Common myeloid progenitor, CD34-positive (primary cell): ENCODE measurements around the gene TBC1D2B.
"Not testable (repeated sequence)": the region's sequence is repeated elsewhere in the genome, so short reads cannot be mapped to it uniquely, and the experiment has no call there.

Experiments
- CTCF ChIA-PET: fragments of 350-600 bp; sonication (Branson Sonifier 250); formaldehyde crosslinking; loops from one replicate; lab custom pipeline; 2021; ENCODE audit warnings: antibody characterized with exemption; lab: Charles Lee
- POLR2A ChIA-PET: fragments of 350-600 bp; sonication (Branson Sonifier 250); formaldehyde crosslinking; loops from one replicate; lab custom pipeline; 2021; ENCODE audit warnings: antibody characterized with exemption; lab: Charles Lee
- DNase-seq, 3 donors: peaks; one replicate each; pipeline versions ENCODE4 v3.0.0 to v3.0.0-alpha.2; 2013
- H3K27ac ChIP-seq, 2 experiments: 1 replicate in 1 of 2; 2 replicates in 1 of 2; pipeline ENCODE4 v1.7.0; 2013; ENCODE audit warnings: inconsistent platforms in 2 of 2, low read length in 2 of 2, mild to moderate bottlenecking in 2 of 2, low read depth in 1 of 2, moderate library complexity in 1 of 2; ENCODE audit not compliant: severe bottlenecking in 2 of 2, insufficient read depth in 1 of 2, poor library complexity in 1 of 2
- H3K27me3 ChIP-seq, 5 experiments: replicated peaks in 2 of 5; 1 replicate in 3 of 5; 2 replicates in 2 of 5; pipeline versions ENCODE4 v1.6.1 to v1.7.0; 2013; ENCODE audit warnings: low read length in 4 of 5, mild to moderate bottlenecking in 2 of 5, moderate library complexity in 2 of 5, inconsistent platforms in 1 of 5; ENCODE audit not compliant: insufficient read depth in 5 of 5, control insufficient read depth in 4 of 5
- H3K36me3 ChIP-seq, 4 experiments: 1 replicate in 2 of 4; 2 replicates in 2 of 4; pipeline versions ENCODE4 v1.6.1 to v1.7.0; 2013; ENCODE audit warnings: low read length in 3 of 4, control low read depth in 1 of 4, mild to moderate bottlenecking in 1 of 4; ENCODE audit not compliant: control insufficient read depth in 4 of 4, insufficient read depth in 4 of 4
- H3K4me1 ChIP-seq, 4 experiments: 1 replicate in 3 of 4; 2 replicates in 1 of 4; pipeline versions ENCODE4 v1.6.1 to v1.7.1; 2013; ENCODE audit warnings: low read length in 3 of 4, mild to moderate bottlenecking in 3 of 4, control low read depth in 1 of 4, inconsistent platforms in 1 of 4, moderate library complexity in 1 of 4; ENCODE audit not compliant: control insufficient read depth in 4 of 4, insufficient read depth in 4 of 4; ENCODE audit errors: control extremely low read depth in 1 of 4
- H3K4me3 ChIP-seq, 7 experiments: 1 replicate in 4 of 7; 2 replicates in 3 of 7; pipeline versions ENCODE4 v1.5.1 to v1.7.0; 2013; ENCODE audit warnings: mild to moderate bottlenecking in 7 of 7, low read length in 6 of 7, moderate library complexity in 6 of 7, inconsistent platforms in 2 of 7, low read depth in 2 of 7, control low read depth in 1 of 7; ENCODE audit not compliant: insufficient read depth in 4 of 7, control insufficient read depth in 1 of 7; ENCODE audit errors: extremely low read depth in 1 of 7
- H3K9me3 ChIP-seq, 5 experiments: 1 replicate in 4 of 5; 2 replicates in 1 of 5; pipeline versions ENCODE4 v1.6.1 to v1.7.1; 2013; ENCODE audit warnings: low read length in 4 of 5, mild to moderate bottlenecking in 2 of 5, inconsistent platforms in 1 of 5, low read depth in 1 of 5, moderate library complexity in 1 of 5; ENCODE audit not compliant: control insufficient read depth in 4 of 5, insufficient read depth in 2 of 5; ENCODE audit errors: control extremely low read depth in 1 of 5
- WGBS: methylation state at CpG from one replicate; pipeline ENCODE4 v1.1.5; 2013; ENCODE audit not compliant: insufficient coverage; 5-methylcytosine and 5-hydroxymethylcytosine counted together

TBC1D2B gene

GRCh38 chr15:77973273-77974097 lies 104.0 kb downstream of the TBC1D2B start:
- H3K4me1 ChIP-seq, H3K27ac ChIP-seq, H3K9me3 ChIP-seq, DNase-seq, POLR2A ChIA-PET, CTCF ChIA-PET, H3K36me3 ChIP-seq, H3K4me3 ChIP-seq, H3K27me3 ChIP-seq: not testable (repeated sequence)
- 40% methylated on average over 1 of the region's 22 CpGs for WGBS

GRCh38 chr15:77972706-77973105 lies 104.8 kb downstream of the TBC1D2B start:
- H3K27ac ChIP-seq, H3K4me3 ChIP-seq, H3K27me3 ChIP-seq, CTCF ChIA-PET, H3K36me3 ChIP-seq, H3K9me3 ChIP-seq, H3K4me1 ChIP-seq, POLR2A ChIA-PET, DNase-seq: not testable (repeated sequence)
- no CpG with 5 or more reads among the region's 6 CpGs for WGBS

- POLR2A ChIA-PET, H3K9me3 ChIP-seq, H3K4me3 ChIP-seq, CTCF ChIA-PET, H3K27me3 ChIP-seq, DNase-seq, H3K4me1 ChIP-seq, H3K27ac ChIP-seq, H3K36me3 ChIP-seq: not testable (repeated sequence)
- 100% methylated on average over 3 of the region's 7 CpGs for WGBS
Observed at GRCh38 chr15:77971875-77972274, 105.6 kb downstream of the TBC1D2B start.

- H3K4me3 ChIP-seq, H3K27ac ChIP-seq, H3K4me1 ChIP-seq, H3K36me3 ChIP-seq, DNase-seq, CTCF ChIA-PET, H3K9me3 ChIP-seq, POLR2A ChIA-PET, H3K27me3 ChIP-seq: not testable (repeated sequence)
- WGBS, result no CpG with 5 or more reads among the region's 4 CpGs
Observed at GRCh38 chr15:77970813-77971360, 106.6 kb downstream of the TBC1D2B start.

GRCh38 chr15:77969055-77969454 lies 108.5 kb downstream of the TBC1D2B start:
- Histone ChIP-seq H3K27ac (no peak overlapping the region), H3K4me3 (no peak overlapping the region), H3K9me3 (no peaks in the 10 kb centered on the region), H3K27me3 (no peaks in the 10 kb centered on the region), H3K4me1 (peaks cover 0 to 15% (median 4%) of the 10 kb centered on the region in 4 experiments), H3K36me3 (no peaks in the 10 kb centered on the region)
- ChIA-PET POLR2A (interaction anchor here (0.7 kb wide), 1 partner anchor 1044 kb away, joined by 3 read pairs; no protein-coding TSS in a partner anchor), CTCF (no interaction called here)
- WGBS, result no CpG with 5 or more reads among the region's 2 CpGs
- no peak for DNase-seq

GRCh38 chr15:77967798-77968197 lies 109.7 kb downstream of the TBC1D2B start:
- no peak overlapping the region for H3K27ac ChIP-seq
- POLR2A ChIA-PET, result no interaction called here
- no peaks in the 10 kb centered on the region for H3K9me3 ChIP-seq
- no peak for DNase-seq
- no peak overlapping the region for H3K4me3 ChIP-seq
- no peaks in the 10 kb centered on the region for H3K27me3 ChIP-seq
- peaks cover 0 to 19% (median 0%) of the 10 kb centered on the region in 4 experiments for H3K4me1 ChIP-seq
- H3K36me3 ChIP-seq, result no peaks in the 10 kb centered on the region
- no CpG with 5 or more reads among the region's 1 CpG for whole genome bisulfite sequencing
- CTCF ChIA-PET, result interaction anchor here (0.8 to 5.0 kb wide), 5 partner anchors 9 to 140 kb away, joined by 3 to 33 read pairs (median 3); no protein-coding TSS in a partner anchor

- H3K27ac ChIP-seq, H3K4me3 ChIP-seq, H3K27me3 ChIP-seq, H3K36me3 ChIP-seq, DNase-seq, H3K9me3 ChIP-seq, POLR2A ChIA-PET: not testable (repeated sequence)
- 77% methylated on average over 4 of the region's 5 CpGs for WGBS
- peaks cover 0 to 19% (median 0%) of the 10 kb centered on the region in 4 experiments for H3K4me1 ChIP-seq
- CTCF ChIA-PET, result interaction anchor here (1.1 to 5.0 kb wide), 11 partner anchors 8 to 228 kb away, joined by 3 to 33 read pairs (median 3); no protein-coding TSS in a partner anchor
Observed at GRCh38 chr15:77967235-77967615, 110.3 kb downstream of the TBC1D2B start.
